GM04503 (cell line): Measurements from ENCODE around the gene GALP.
"Not testable (repeated sequence)": the region's sequence is repeated elsewhere in the genome, so short reads cannot be mapped to it uniquely, and the experiment has no call there.

Experiments used
- DNase-seq: peaks from one replicate; pipeline ENCODE4 v3.0.0-alpha.2; 2012; ENCODE audit warnings: low read depth

Gene GALP

GRCh38 chr19:56148096-56148495 lies 27.7 kb upstream of the GALP start:
- no peak for DNase-seq

- DNase-seq: not testable (repeated sequence)
These were observed 26.7 kb upstream of the GALP start for GRCh38 chr19:56148955-56149655.

- no peak for DNase-seq
These were observed 26.2 kb upstream of the GALP start for GRCh38 chr19:56149656-56150038.

DNA sequence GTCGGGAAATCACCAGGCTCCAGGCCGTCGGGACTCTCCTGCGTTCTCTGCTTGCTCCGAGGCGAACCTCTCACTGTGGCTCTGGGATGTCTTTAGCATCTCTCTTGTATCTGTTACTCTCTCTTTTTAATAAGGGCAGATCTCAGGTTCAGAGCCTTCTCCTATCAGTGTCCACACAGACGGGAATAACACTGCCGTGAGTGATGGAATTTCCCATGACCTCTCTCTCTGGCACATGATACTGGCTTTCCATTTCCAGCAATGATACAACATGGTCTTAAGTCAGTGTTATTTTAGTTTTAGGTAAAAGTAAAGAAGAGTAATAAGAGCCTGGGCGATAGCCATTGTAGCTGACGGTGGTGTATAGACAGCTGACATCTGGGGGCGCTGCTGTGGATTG lies 25.4 kb upstream of the GALP start:
- DNase-seq: no peak

DNA sequence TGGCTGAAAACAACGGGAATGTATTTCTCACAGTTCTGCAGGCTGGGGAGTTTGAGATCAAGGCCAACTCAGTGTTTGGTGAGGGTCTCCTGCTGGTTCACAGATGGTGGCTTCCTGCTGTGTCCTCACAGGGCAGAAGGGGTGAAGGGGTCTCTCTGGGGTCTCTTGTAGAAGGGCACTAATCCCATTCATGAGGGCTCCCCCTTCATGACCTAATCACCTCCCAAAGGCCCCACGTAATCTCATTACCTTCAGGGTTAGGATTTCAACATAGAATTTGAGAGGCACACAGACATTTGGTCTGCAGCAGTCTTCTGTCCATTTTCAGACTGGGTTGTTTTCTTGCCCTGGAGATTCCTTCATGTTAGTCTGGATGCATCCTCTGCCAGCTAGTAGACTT lies 23.2 kb upstream of the GALP start:
- DNase-seq: no peak

DNA sequence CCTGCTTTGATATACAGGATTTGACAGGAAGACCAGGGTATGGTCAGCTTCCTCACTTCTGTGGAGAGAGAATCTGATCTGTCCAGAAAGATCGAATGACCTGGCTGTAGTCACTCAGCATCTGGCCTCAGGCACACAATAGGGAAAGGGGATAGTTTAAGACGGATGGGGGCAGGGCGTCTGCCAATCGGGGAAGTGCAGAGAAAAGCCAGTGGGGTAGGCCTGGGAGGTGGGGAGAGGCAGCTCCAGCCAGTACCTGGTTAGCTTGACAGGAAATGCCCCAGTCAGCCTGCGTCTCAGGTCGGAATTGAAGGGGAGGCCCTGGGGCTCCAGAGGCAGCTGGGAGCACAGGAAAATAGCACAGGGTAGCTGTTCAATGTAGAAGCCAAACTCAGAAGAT lies 22.3 kb upstream of the GALP start:
- no peak for DNase-seq

GRCh38 chr19:56155124-56155687 lies 20.6 kb upstream of the GALP start:
- no peak for DNase-seq

GRCh38 chr19:56156768-56157167 lies 19.0 kb upstream of the GALP start:
- DNase-seq: no peak

DNA sequence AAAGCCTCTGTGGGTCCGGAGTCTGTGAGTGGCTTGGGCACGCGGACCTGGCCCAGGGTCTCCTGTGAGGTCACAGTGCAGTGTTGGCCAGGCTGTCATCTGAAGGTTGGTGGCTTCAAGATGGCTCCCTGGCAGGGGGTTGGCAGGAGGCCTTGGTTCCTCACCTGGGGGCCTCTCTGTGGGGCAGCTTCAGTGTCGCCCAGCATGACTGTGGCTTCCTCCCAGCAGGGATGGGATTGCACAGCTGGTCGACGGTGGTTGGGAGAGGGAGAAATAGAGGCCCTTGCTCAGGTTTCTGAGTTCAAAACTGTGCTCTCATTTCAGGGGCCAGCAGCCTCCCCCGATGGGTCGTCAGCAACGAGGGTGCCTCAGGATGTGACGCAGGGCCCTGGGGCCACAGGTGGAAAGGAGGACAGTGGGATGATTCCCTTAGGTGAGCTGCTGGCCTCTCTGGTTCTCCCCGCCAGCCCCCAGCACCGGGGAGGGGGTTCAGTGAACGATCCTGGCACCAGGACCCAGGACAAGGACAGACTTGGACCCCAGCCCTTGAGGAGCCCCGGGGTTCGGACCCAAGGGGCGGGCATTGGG lies 17.5 kb upstream of the GALP start:
- DNase-seq: no peak

DNA sequence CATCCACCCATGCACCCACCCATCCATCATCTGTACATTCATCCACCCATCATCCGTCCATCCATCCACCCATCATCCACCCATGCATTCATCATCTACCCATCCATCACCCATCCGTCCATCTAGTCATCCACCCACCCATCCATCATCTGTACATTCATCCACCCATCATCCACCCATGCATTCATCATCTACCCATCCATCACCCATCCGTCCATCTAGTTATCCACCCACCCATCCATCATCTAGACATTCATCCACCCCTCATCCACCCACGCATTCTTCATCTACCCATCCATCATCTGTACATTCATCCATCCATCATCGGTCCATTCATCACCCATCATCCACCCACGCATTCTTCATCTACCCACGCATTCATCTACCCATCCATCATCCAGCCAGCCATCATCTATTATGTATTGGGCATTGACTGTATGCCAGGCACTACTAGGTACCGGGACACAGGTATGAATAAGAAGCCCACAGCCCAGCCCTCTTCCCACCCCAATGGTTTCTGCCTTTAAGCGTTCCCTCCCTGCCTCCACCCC lies 16.7 kb upstream of the GALP start:
- no peak for DNase-seq

GRCh38 chr19:56159622-56160271 lies 16.1 kb upstream of the GALP start:
- no peak for DNase-seq

GRCh38 chr19:56161534-56161933 lies 14.3 kb upstream of the GALP start:
- no peak for DNase-seq

DNA sequence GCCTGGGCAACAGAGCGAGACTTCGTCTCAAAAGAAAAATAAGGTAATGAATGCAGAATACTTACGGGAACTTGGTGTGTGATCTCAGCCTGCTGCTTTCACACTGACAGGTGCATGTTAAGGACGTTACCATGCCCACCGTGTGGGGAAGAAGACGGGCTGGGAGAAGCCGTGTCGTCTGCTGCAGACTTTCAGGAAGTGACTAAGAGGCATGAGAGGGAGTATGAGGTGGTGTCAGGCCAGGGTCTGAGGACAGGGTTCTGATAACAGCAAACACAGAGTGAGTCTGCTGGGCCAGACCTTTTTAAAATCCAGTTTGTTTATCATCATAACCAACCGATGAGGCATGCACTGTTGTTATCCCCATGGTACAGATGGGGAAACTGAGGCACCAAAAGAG lies 13.6 kb upstream of the GALP start:
- no peak for DNase-seq

- DNase-seq: no peak
These were observed 12.7 kb upstream of the GALP start for GRCh38 chr19:56163097-56163496.

- no peak for DNase-seq
These were observed 8.7 kb upstream of the GALP start for GRCh38 chr19:56167064-56167578.

DNA sequence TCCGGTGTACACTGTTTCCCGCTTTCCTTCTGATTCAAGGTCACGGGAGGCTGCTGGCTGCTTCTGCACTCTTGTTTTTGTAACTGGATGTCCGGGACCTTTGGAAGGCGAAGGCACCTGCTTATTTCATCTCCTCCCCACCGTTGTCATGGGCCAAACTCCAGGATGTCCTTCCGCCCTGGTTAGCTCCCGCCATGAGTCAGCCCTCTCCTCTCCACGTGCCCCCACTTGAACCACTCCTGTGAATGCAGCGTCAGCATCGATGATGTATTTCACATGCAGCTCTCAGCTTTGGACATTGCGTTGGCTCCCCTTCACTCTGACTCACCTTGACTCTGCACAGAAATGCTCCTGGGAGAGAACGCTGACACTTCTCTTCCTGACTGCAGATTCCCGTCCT lies 5.5 kb upstream of the GALP start:
- no peak for DNase-seq

GRCh38 chr19:56174086-56174485 lies 1.7 kb upstream of the GALP start:
- no peak for DNase-seq

DNA sequence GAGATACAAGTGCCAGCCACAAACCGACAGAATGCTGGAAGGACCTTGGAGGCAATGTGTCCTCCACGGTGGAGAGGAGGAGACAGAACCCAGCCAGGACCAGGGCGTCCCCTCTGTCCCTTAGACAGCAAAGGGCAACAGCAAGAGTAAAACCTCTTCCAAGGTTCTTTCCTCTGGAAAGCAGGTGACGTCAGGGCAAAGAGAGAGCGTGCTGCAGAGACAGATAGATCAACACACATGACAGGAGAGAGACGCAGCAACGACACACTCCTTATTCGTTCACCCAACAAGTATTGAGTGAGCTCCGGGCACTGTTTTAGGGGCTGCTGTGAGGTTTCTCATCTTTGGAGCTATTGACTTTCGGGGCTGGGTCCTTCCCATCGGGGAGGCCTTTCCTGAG lies 1.3 kb upstream of the GALP start:
- no peak for DNase-seq

DNA sequence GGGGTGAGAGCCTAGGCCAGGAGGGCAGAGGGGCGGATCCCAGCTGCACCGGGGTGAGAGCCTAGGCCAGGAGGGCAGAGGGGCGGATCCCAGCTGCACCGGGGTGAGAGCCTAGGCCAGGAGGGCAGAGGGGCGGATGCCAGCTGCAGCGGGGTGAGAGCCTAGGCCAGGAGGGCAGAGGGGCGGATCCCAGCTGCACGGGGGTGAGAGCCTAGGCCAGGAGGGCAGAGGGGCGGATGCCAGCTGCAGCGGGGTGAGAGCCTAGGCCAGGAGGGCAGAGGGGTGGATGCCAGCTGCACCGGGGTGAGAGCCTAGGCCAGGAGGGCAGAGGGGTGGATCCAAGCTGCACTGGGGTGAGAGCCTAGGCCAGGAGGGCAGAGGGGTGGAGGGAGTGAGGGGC lies 502 bp downstream of the GALP start:
- DNase-seq: not testable (repeated sequence)

DNA sequence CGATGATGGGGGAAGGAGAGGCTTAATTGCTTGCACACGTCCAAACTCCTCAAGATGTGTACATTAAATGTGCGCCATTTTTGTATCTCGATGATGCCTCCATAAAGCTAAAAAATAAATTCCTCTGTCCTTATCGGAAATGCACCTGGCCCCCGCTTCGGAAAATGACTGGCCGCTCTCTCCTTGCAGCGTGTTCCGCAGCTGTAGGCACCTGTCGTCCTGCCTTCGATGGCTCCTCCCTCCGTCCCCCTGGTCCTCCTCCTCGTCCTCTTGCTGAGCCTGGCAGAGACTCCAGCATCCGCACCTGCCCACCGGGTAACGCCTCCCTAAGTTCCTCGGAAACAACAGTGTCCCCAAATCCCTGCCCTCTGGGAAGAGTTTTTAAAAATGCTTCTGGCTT lies 1.1 kb downstream of the GALP start:
- DNase-seq: no peak

DNA sequence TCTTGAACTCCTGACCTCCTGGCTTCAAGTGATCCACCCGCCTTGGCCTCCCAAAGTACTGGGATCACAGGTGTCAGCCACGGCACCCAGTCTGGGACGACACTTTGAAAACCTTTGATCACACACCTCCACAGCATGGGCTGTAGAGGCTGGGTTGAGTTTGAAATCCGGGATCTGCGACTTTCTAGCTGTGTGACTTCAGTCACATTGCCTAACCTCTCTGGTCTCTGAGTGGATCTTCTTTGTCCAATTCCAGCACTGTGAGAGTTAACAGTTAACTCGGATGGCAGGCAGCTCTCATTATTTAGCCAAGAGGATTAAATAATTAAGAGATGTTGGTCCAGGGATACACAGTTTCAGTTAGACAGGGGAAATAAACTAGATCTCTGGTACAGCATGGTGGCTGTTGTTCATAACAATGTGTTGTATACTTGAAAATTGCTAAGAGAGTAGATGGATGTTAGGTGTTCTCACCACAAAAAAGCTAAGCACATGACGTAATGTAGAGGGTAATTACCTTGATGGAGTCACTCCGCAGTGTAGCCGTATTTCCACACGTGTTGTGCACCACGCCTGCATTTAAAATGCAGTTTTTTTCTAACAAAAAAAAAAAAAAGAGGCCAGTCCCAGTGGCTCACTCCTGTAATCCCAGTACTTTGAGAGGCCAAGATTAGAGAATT lies 1.9 kb downstream of the GALP start:
- DNase-seq: no peak

- no peak for DNase-seq
These were observed 14.0 kb downstream of the GALP start for GRCh38 chr19:56189785-56190184.
